Common myeloid progenitor, CD34-positive (primary cell): ENCODE data around the gene CEP112.
"Not testable (repeated sequence)": the region's sequence is repeated elsewhere in the genome, so short reads cannot be mapped to it uniquely, and the experiment has no call there.

Experiments used
- CTCF ChIA-PET: fragments of 350-600 bp; sonication (Branson Sonifier 250); formaldehyde crosslinking; loops from one replicate; lab custom pipeline; 2021; ENCODE audit warnings: antibody characterized with exemption; lab: Charles Lee
- POLR2A ChIA-PET: fragments of 350-600 bp; sonication (Branson Sonifier 250); formaldehyde crosslinking; loops from one replicate; lab custom pipeline; 2021; ENCODE audit warnings: antibody characterized with exemption; lab: Charles Lee
- DNase-seq, 3 donors: peaks; one replicate each; pipeline versions ENCODE4 v3.0.0 to v3.0.0-alpha.2; 2013
- H3K27ac ChIP-seq, 2 experiments: 1 replicate in 1 of 2; 2 replicates in 1 of 2; pipeline ENCODE4 v1.7.0; 2013; ENCODE audit warnings: inconsistent platforms in 2 of 2, low read length in 2 of 2, mild to moderate bottlenecking in 2 of 2, low read depth in 1 of 2, moderate library complexity in 1 of 2; ENCODE audit not compliant: severe bottlenecking in 2 of 2, insufficient read depth in 1 of 2, poor library complexity in 1 of 2
- H3K27me3 ChIP-seq, 5 experiments: replicated peaks in 2 of 5; 1 replicate in 3 of 5; 2 replicates in 2 of 5; pipeline versions ENCODE4 v1.6.1 to v1.7.0; 2013; ENCODE audit warnings: low read length in 4 of 5, mild to moderate bottlenecking in 2 of 5, moderate library complexity in 2 of 5, inconsistent platforms in 1 of 5; ENCODE audit not compliant: insufficient read depth in 5 of 5, control insufficient read depth in 4 of 5
- H3K36me3 ChIP-seq, 4 experiments: 1 replicate in 2 of 4; 2 replicates in 2 of 4; pipeline versions ENCODE4 v1.6.1 to v1.7.0; 2013; ENCODE audit warnings: low read length in 3 of 4, control low read depth in 1 of 4, mild to moderate bottlenecking in 1 of 4; ENCODE audit not compliant: control insufficient read depth in 4 of 4, insufficient read depth in 4 of 4
- H3K4me1 ChIP-seq, 4 experiments: 1 replicate in 3 of 4; 2 replicates in 1 of 4; pipeline versions ENCODE4 v1.6.1 to v1.7.1; 2013; ENCODE audit warnings: low read length in 3 of 4, mild to moderate bottlenecking in 3 of 4, control low read depth in 1 of 4, inconsistent platforms in 1 of 4, moderate library complexity in 1 of 4; ENCODE audit not compliant: control insufficient read depth in 4 of 4, insufficient read depth in 4 of 4; ENCODE audit errors: control extremely low read depth in 1 of 4
- H3K4me3 ChIP-seq, 7 experiments: 1 replicate in 4 of 7; 2 replicates in 3 of 7; pipeline versions ENCODE4 v1.5.1 to v1.7.0; 2013; ENCODE audit warnings: mild to moderate bottlenecking in 7 of 7, low read length in 6 of 7, moderate library complexity in 6 of 7, inconsistent platforms in 2 of 7, low read depth in 2 of 7, control low read depth in 1 of 7; ENCODE audit not compliant: insufficient read depth in 4 of 7, control insufficient read depth in 1 of 7; ENCODE audit errors: extremely low read depth in 1 of 7
- H3K9me3 ChIP-seq, 5 experiments: 1 replicate in 4 of 5; 2 replicates in 1 of 5; pipeline versions ENCODE4 v1.6.1 to v1.7.1; 2013; ENCODE audit warnings: low read length in 4 of 5, mild to moderate bottlenecking in 2 of 5, inconsistent platforms in 1 of 5, low read depth in 1 of 5, moderate library complexity in 1 of 5; ENCODE audit not compliant: control insufficient read depth in 4 of 5, insufficient read depth in 2 of 5; ENCODE audit errors: control extremely low read depth in 1 of 5
- WGBS: methylation state at CpG from one replicate; pipeline ENCODE4 v1.1.5; 2013; ENCODE audit not compliant: insufficient coverage; 5-methylcytosine and 5-hydroxymethylcytosine counted together

The CEP112 gene

GRCh38 chr17:65783845-65784334 lies 408.0 kb downstream of the CEP112 start:
- H3K27me3 ChIP-seq, result no peaks in the 10 kb centered on the region
- ChIA-PET CTCF (interaction anchor here (1.8 kb wide), 1 partner anchor 11 kb away, joined by 6 read pairs; no protein-coding TSS in a partner anchor), POLR2A (no interaction called here)
- H3K4me1 ChIP-seq, result peaks cover 0 to 8% (median 2%) of the 10 kb centered on the region in 4 experiments
- WGBS, result 81% methylated on average over 2 of the region's 4 CpGs
- H3K27ac ChIP-seq, result no peak overlapping the region
- H3K9me3 ChIP-seq, result peaks cover 0 to 3% (median 0%) of the 10 kb centered on the region in 5 experiments
- H3K36me3 ChIP-seq, result no peaks in the 10 kb centered on the region
- DNase-seq, result no peak
- no peak overlapping the region for H3K4me3 ChIP-seq

GRCh38 chr17:65782104-65782706 lies 409.7 kb downstream of the CEP112 start:
- H3K9me3 ChIP-seq, DNase-seq, H3K27me3 ChIP-seq, H3K4me3 ChIP-seq, H3K4me1 ChIP-seq, CTCF ChIA-PET, POLR2A ChIA-PET, H3K36me3 ChIP-seq, H3K27ac ChIP-seq: not testable (repeated sequence)
- WGBS, result no CpG with 5 or more reads among the region's 1 CpG

- Histone ChIP-seq H3K4me1 (peaks cover 0 to 7% (median 3%) of the 10 kb centered on the region in 4 experiments), H3K9me3 (peaks cover 0 to 3% (median 0%) of the 10 kb centered on the region in 5 experiments), H3K27ac (no peak overlapping the region), H3K36me3 (no peaks in the 10 kb centered on the region), H3K27me3 (no peaks in the 10 kb centered on the region), H3K4me3 (no peak overlapping the region)
- CTCF ChIA-PET, result no interaction called here
- no CpG with 5 or more reads among the region's 1 CpG for WGBS
- DNase-seq, result no peak
- POLR2A ChIA-PET, result no interaction called here
These were observed 411.8 kb downstream of the CEP112 start for GRCh38 chr17:65780111-65780510.

GRCh38 chr17:65776890-65777289 lies 415.0 kb downstream of the CEP112 start:
- no peak overlapping the region for H3K4me3 ChIP-seq
- no peak overlapping the region for H3K27ac ChIP-seq
- CTCF ChIA-PET, result no interaction called here
- no peaks in the 10 kb centered on the region for H3K27me3 ChIP-seq
- H3K36me3 ChIP-seq, result no peaks in the 10 kb centered on the region
- H3K9me3 ChIP-seq, result no peaks in the 10 kb centered on the region
- peaks cover 0 to 12% (median 8%) of the 10 kb centered on the region in 4 experiments for H3K4me1 ChIP-seq
- POLR2A ChIA-PET, result no interaction called here
- 73% methylated on average over 3 of the region's 3 CpGs for WGBS
- no peak for DNase-seq

- POLR2A ChIA-PET, result no interaction called here
These were observed 417.1 kb downstream of the CEP112 start for GRCh38 chr17:65774787-65775186.

GRCh38 chr17:65772989-65773388 lies 418.9 kb downstream of the CEP112 start:
- Histone ChIP-seq H3K9me3 (peaks cover 0 to 2% (median 0%) of the 10 kb centered on the region in 5 experiments), H3K4me3 (no peak overlapping the region), H3K27ac (no peak overlapping the region), H3K27me3 (no peaks in the 10 kb centered on the region), H3K36me3 (no peaks in the 10 kb centered on the region), H3K4me1 (peaks cover 0 to 12% (median 8%) of the 10 kb centered on the region in 4 experiments)
- POLR2A ChIA-PET, result no interaction called here
- no peak for DNase-seq
- CTCF ChIA-PET, result no interaction called here
- WGBS, result 98% methylated on average over 4 of the region's 6 CpGs

More at GRCh38 chr17:65774787-65775186, 417.1 kb downstream of the CEP112 start:
- peak overlapping the region in 1 of 7 experiments; percentile 2 for H3K4me3 ChIP-seq
- H3K4me1 ChIP-seq, result peaks cover 0 to 12% (median 8%) of the 10 kb centered on the region in 4 experiments
- CTCF ChIA-PET, result interaction anchor here (0.8 kb wide), 1 partner anchor 21 kb away, joined by 3 read pairs; no protein-coding TSS in a partner anchor
- WGBS, result 35% methylated on average over 5 of the region's 6 CpGs
- peaks cover 0 to 2% (median 0%) of the 10 kb centered on the region in 5 experiments for H3K9me3 ChIP-seq
- no peaks in the 10 kb centered on the region for H3K27me3 ChIP-seq
- peak; percentile 6 to 51 (median 28) for DNase-seq
- no peaks in the 10 kb centered on the region for H3K36me3 ChIP-seq
- no peak overlapping the region for H3K27ac ChIP-seq

GRCh38 chr17:65771704-65772103 lies 420.2 kb downstream of the CEP112 start:
- ChIA-PET CTCF (no interaction called here), POLR2A (no interaction called here)
- Histone ChIP-seq H3K27me3 (no peaks in the 10 kb centered on the region), H3K36me3 (no peaks in the 10 kb centered on the region), H3K27ac (no peak overlapping the region), H3K4me1 (peaks cover 0 to 12% (median 8%) of the 10 kb centered on the region in 4 experiments), H3K9me3 (peaks cover 0 to 2% (median 0%) of the 10 kb centered on the region in 5 experiments), H3K4me3 (no peak overlapping the region)
- no peak for DNase-seq
